Measurements from ENCODE around the gene OR51B4.

DNA sequence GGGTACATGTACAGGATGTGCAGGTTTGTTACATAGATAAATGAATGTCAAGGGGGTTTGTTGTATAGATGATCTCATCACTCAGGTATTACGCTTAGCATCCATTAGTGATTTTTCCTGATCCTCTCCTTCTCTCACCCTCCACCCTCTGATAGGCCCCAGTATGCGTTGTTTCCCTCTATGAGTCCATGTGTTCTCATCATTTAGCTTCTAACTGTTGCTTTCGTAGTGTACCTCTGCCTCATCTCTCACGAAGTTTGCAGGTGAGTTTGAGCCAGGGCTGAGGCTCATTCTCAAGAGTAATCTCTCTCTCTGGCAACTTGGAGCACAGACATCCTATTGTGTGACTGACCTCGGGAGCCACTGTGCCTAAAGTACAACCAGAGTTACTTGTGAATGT lies 27.4 kb downstream of the OR51B4 start:
- TF ChIP-seq, protein P1, sequence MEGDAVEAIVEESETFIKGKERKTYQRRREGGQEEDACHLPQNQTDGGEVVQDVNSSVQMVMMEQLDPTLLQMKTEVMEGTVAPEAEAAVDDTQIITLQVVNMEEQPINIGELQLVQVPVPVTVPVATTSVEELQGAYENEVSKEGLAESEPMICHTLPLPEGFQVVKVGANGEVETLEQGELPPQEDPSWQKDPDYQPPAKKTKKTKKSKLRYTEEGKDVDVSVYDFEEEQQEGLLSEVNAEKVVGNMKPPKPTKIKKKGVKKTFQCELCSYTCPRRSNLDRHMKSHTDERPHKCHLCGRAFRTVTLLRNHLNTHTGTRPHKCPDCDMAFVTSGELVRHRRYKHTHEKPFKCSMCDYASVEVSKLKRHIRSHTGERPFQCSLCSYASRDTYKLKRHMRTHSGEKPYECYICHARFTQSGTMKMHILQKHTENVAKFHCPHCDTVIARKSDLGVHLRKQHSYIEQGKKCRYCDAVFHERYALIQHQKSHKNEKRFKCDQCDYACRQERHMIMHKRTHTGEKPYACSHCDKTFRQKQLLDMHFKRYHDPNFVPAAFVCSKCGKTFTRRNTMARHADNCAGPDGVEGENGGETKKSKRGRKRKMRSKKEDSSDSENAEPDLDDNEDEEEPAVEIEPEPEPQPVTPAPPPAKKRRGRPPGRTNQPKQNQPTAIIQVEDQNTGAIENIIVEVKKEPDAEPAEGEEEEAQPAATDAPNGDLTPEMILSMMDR (IDR thresholded peaks at IDR 0.05): no peak
- TF ChIP-seq POLR2AphosphoS5 (IDR thresholded peaks at IDR 0.05) (no peak), POLR2A (IDR thresholded peaks at IDR 0.05) (no peak)
